RWPE2 (cell line): Measurements from ENCODE around the gene MAP3K13.

Experiments used
- ATAC-seq: fragments of 200-7000 bp; cut with Tn5 transposase; 3 replicates; pipeline ENCODE4 v1.9.1; 2021; ENCODE audit warnings: low read depth
- DNase-seq: peaks from one replicate; pipeline ENCODE4 v3.0.0-alpha.2; 2020; ENCODE audit warnings: low spot score
- H3K27ac ChIP-seq: fragments of 450-650 bp; 2 replicates; pipeline ENCODE4 v1.5.1; 2017; ENCODE audit warnings: mild to moderate bottlenecking; ENCODE audit not compliant: poor library complexity, severe bottlenecking
- H3K27me3 ChIP-seq: fragments of 250-450 bp; sonication (Bioruptor Pico); 2 replicates; pipeline ENCODE4 v1.5.1; 2021; ENCODE audit warnings: mild to moderate bottlenecking, moderate library complexity; ENCODE audit not compliant: insufficient read depth, poor library complexity, severe bottlenecking
- H3K36me3 ChIP-seq: fragments of 250-450 bp; sonication (Bioruptor Pico); 2 replicates; pipeline ENCODE4 v1.5.1; 2020; ENCODE audit warnings: low read depth, mild to moderate bottlenecking, moderate library complexity
- H3K4me1 ChIP-seq: fragments of 250-450 bp; sonication (Bioruptor Pico); 2 replicates; pipeline ENCODE4 v1.5.1; 2021; ENCODE audit warnings: mild to moderate bottlenecking, moderate library complexity; ENCODE audit not compliant: insufficient read depth, poor library complexity, severe bottlenecking
- H3K4me3 ChIP-seq: fragments of 250-450 bp; sonication (Bioruptor Pico); 2 replicates; pipeline ENCODE4 v1.5.1; 2021; ENCODE audit warnings: mild to moderate bottlenecking, moderate library complexity; ENCODE audit not compliant: severe bottlenecking
- H3K9me3 ChIP-seq: fragments of 250-450 bp; sonication (Bioruptor Pico); 2 replicates; pipeline ENCODE4 v1.5.1; 2021; ENCODE audit warnings: mild to moderate bottlenecking, moderate library complexity; ENCODE audit not compliant: severe bottlenecking
- TF ChIP-seq, protein P1 (sequence below): fragments of 450-650 bp; IDR thresholded peaks from one replicate; pipeline ENCODE4 v1.5.1; 2017; ENCODE audit warnings: mild to moderate bottlenecking, moderate library complexity; ENCODE audit not compliant: poor library complexity, severe bottlenecking

MAP3K13 gene

DNA sequence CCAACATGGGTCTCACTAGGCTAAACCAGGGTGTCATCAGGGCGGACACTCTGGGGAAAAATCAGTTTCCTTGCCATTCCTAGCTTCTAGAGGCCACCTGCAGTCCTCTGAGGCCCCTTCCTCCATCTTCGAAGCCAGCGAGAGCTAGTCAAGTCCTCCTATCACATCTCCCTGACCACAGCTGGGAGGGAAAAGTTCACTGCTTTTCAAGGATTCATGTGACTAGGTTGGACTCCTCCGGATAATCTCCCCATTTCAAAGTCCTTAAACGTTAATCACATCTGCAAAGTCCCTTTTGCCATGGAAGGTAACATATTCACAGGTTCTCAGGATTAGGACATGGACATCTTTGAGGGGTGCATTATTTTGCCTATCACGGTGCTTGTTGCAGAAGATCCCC, 35.9 kb upstream of the MAP3K13 start:
- Histone ChIP-seq H3K27me3 (no peaks in the 10 kb centered on the region), H3K27ac (no peak overlapping the region), H3K9me3 (no peaks in the 10 kb centered on the region), H3K4me3 (no peak overlapping the region), H3K36me3 (no peaks in the 10 kb centered on the region), H3K4me1 (peaks cover 11% of the 10 kb centered on the region)
- DNase-seq (no peak), ATAC-seq (no peak)
- TF ChIP-seq, protein P1, sequence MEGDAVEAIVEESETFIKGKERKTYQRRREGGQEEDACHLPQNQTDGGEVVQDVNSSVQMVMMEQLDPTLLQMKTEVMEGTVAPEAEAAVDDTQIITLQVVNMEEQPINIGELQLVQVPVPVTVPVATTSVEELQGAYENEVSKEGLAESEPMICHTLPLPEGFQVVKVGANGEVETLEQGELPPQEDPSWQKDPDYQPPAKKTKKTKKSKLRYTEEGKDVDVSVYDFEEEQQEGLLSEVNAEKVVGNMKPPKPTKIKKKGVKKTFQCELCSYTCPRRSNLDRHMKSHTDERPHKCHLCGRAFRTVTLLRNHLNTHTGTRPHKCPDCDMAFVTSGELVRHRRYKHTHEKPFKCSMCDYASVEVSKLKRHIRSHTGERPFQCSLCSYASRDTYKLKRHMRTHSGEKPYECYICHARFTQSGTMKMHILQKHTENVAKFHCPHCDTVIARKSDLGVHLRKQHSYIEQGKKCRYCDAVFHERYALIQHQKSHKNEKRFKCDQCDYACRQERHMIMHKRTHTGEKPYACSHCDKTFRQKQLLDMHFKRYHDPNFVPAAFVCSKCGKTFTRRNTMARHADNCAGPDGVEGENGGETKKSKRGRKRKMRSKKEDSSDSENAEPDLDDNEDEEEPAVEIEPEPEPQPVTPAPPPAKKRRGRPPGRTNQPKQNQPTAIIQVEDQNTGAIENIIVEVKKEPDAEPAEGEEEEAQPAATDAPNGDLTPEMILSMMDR: no peak

DNA sequence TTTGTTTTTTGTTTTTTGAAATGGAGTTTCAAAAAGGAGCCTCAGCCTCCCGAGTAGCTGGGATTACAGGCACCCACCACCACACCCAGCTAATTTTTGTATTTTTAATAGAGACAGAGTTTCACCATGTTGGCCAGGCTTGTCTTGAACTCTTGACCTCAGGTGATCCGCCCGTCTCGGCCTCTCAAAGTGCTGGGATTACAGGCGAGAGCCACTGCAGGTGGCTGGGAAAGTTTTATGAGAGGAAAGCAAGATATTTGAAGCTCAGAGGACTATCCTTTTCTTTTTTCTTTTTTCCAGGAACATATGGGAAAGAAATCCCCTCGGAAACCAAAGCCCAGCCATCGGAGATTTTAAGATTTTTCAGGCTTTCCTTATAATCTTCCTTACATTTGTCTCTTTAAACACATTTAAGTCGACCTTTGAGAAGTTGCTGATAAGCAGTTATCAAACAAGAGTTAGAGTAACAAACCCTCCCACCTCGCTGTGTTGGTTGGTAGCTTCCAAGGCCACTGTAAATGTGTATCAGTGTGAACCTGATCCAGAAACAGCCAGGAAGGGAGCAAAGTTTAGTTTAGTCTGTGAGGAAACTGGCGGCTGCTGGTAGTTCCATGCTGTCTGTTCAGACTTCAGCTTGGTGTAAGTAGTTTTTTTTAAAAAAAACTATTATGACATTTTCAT, 34.5 kb upstream of the MAP3K13 start:
- no peak overlapping the region for H3K27ac ChIP-seq
- no peaks in the 10 kb centered on the region for H3K27me3 ChIP-seq
- no peaks in the 10 kb centered on the region for H3K36me3 ChIP-seq
- ATAC-seq: no peak
- no peak for DNase-seq
- H3K4me3 ChIP-seq: no peak overlapping the region
- H3K9me3 ChIP-seq: no peaks in the 10 kb centered on the region
- H3K4me1 ChIP-seq: peaks cover 22% of the 10 kb centered on the region
- TF ChIP-seq, protein P1: no peak

DNA sequence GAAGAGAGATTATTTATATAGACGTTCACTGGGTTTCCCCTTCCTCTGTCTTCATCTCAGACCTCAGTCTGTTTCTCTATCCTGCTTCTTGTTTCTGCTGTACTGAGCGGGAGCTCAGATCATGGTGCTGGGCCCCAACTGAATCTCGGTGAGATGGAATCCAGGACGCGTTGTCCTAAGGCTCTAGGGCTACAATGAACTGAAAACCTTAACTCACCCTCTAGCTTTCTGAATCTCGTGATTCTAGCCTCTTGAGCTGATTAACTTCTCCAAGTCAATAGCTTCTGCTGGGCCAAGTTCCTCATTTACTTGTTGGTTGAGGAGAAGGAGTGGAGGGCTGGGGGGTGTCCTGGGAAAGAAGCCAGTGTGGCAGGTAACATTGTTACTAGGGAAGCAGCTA, 32.7 kb upstream of the MAP3K13 start:
- no peak overlapping the region for H3K4me3 ChIP-seq
- ATAC-seq (no peak), DNase-seq (no peak)
- H3K9me3 ChIP-seq: no peaks in the 10 kb centered on the region
- no peaks in the 10 kb centered on the region for H3K36me3 ChIP-seq
- TF ChIP-seq, protein P1: no peak
- H3K27me3 ChIP-seq: no peaks in the 10 kb centered on the region
- no peak overlapping the region for H3K27ac ChIP-seq
- peaks cover 25% of the 10 kb centered on the region for H3K4me1 ChIP-seq

DNA sequence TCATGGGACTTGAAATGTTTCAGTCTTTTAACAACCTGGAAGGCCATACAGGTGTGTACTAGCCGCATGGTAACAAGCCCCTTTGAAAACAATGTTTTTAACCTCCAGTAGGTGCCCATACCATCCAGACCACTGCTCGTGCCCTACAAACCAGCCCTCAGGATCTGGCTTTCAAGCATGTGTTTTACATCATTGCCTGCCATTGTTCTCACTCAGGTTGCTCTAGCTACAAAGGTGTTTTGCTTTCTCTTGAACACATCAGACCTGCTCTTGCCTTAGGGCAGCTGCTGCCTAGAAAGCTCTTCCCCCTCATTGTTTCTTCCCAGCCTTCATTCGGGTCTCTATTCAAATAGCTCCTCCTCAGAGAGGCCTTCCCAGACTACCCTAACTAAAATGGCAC, 32.3 kb upstream of the MAP3K13 start:
- H3K36me3 ChIP-seq: no peaks in the 10 kb centered on the region
- H3K9me3 ChIP-seq: no peaks in the 10 kb centered on the region
- DNase-seq (no peak), ATAC-seq (no peak)
- peaks cover 29% of the 10 kb centered on the region for H3K4me1 ChIP-seq
- H3K27me3 ChIP-seq: no peaks in the 10 kb centered on the region
- no peak overlapping the region for H3K4me3 ChIP-seq
- TF ChIP-seq, protein P1: no peak
- peak overlapping the region; percentile 92 for H3K27ac ChIP-seq

DNA sequence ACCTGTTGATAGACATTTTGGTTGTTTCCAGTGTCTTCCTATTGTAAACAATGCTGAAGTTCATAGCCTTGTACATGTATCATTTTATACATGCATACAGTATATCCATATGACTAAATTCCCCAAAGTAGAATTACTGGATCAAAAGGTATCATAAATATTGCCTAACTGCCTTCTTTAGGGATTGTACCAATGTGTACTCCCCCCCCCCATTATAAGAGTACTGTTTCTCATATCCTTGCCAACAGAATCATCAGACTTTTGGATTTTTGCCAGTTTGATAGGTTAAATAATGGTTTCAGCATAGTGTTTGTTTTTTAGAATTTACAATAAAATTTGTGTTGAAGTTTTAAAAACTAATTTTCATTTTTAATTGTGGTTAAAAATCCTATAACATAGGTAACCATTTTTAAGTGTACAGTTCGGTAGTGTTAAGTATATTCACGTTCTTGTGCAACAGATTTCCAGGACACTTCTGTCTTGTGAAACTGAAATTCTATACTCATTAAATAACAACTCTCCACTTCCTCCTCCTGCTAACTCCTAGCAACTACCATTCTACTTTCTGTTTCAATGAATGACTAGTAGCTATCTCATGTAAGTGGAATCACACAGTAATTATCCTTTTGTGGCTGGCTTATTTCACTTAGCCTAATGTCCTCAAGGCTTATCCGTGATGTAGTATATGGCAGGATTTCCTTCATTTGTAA, 30.8 kb upstream of the MAP3K13 start:
- no peaks in the 10 kb centered on the region for H3K9me3 ChIP-seq
- TF ChIP-seq, protein P1: no peak
- H3K27me3 ChIP-seq: no peaks in the 10 kb centered on the region
- H3K36me3 ChIP-seq: no peaks in the 10 kb centered on the region
- no peak for DNase-seq
- peak overlapping the region; percentile 92 for H3K27ac ChIP-seq
- no peak overlapping the region for H3K4me3 ChIP-seq
- ATAC-seq: peak; percentile 78
- H3K4me1 ChIP-seq: peaks cover 42% of the 10 kb centered on the region
